Measurements from ENCODE around the gene BAIAP2.

GRCh38 chr17:81002409-81003361 lies 32.3 kb upstream of the BAIAP2 start:
- TF ChIP-seq ZC3H13 (CRISPR knock-in tag; IDR thresholded peaks at IDR 0.05) (no peak), TIGD3 (CRISPR knock-in tag; IDR thresholded peaks at IDR 0.05; ENCODE audit: borderline replicate concordance) (no peak)
- TF ChIP-seq, protein P1, sequence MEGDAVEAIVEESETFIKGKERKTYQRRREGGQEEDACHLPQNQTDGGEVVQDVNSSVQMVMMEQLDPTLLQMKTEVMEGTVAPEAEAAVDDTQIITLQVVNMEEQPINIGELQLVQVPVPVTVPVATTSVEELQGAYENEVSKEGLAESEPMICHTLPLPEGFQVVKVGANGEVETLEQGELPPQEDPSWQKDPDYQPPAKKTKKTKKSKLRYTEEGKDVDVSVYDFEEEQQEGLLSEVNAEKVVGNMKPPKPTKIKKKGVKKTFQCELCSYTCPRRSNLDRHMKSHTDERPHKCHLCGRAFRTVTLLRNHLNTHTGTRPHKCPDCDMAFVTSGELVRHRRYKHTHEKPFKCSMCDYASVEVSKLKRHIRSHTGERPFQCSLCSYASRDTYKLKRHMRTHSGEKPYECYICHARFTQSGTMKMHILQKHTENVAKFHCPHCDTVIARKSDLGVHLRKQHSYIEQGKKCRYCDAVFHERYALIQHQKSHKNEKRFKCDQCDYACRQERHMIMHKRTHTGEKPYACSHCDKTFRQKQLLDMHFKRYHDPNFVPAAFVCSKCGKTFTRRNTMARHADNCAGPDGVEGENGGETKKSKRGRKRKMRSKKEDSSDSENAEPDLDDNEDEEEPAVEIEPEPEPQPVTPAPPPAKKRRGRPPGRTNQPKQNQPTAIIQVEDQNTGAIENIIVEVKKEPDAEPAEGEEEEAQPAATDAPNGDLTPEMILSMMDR (CRISPR knock-in tag; IDR thresholded peaks at IDR 0.05), result no peak
- TF ChIP-seq, protein P2, sequence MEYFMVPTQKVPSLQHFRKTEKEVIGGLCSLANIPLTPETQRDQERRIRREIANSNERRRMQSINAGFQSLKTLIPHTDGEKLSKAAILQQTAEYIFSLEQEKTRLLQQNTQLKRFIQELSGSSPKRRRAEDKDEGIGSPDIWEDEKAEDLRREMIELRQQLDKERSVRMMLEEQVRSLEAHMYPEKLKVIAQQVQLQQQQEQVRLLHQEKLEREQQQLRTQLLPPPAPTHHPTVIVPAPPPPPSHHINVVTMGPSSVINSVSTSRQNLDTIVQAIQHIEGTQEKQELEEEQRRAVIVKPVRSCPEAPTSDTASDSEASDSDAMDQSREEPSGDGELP (IDR thresholded peaks at IDR 0.05; ENCODE audit: borderline replicate concordance, low read depth), result no peak
